Heart left ventricle (tissue), 16 donors: Measurements from ENCODE around the gene DLX5. TPM values are rescaled to one million over a fixed set of nuclear protein-coding genes. Genes with fewer than 3 reads are reported as not detected.

Experiments used
- ATAC-seq, 4 donors: fragments of 200-7000 bp; cut with Tn5 transposase; one replicate each; pipeline ENCODE4 v1.9.1; 2020 to 2022; ENCODE audit warnings: moderate library complexity in 4 of 4, mild to moderate bottlenecking in 3 of 4, moderate number of reproducible peaks in 1 of 4
- DNase-seq, 5 donors: peaks; one replicate each; pipeline ENCODE4 v3.0.0-alpha.2; 2020
- H3K27ac ChIP-seq, 12 donors: fragments of 200-600 bp; sonication (generic) in 4 of 12; one replicate each; pipeline versions ENCODE4 v1.5.0 to v1.8.0; 2016 to 2022; ENCODE audit warnings: mild to moderate bottlenecking in 2 of 12
- H3K27me3 ChIP-seq, 9 donors: fragments of 200-600 bp; sonication (generic) in 2 of 9; one replicate each; pipeline versions ENCODE4 v1.5.1 to v1.8.0; 2016 to 2022; ENCODE audit warnings: mild to moderate bottlenecking in 3 of 9
- H3K36me3 ChIP-seq, 9 donors: fragments of 200-600 bp; sonication (generic) in 2 of 9; one replicate each; pipeline versions ENCODE4 v1.5.0 to v1.8.0; 2018 to 2022; ENCODE audit warnings: mild to moderate bottlenecking in 2 of 9
- H3K4me1 ChIP-seq, 12 donors: fragments of 200-600 bp; sonication (generic) in 4 of 12; one replicate each; pipeline versions ENCODE4 v1.5.0 to v1.8.0; 2016 to 2022; ENCODE audit warnings: mild to moderate bottlenecking in 3 of 12
- H3K4me3 ChIP-seq, 12 donors: fragments of 200-600 bp; sonication (generic) in 4 of 12; one replicate each; pipeline versions ENCODE4 v1.5.0 to v1.8.0; 2017 to 2022; ENCODE audit warnings: mild to moderate bottlenecking in 9 of 12, moderate library complexity in 4 of 12
- H3K9me3 ChIP-seq, 12 donors: fragments of 200-600 bp; sonication (generic) in 4 of 12; one replicate each; pipeline versions ENCODE4 v1.5.0 to v1.8.0; 2016 to 2022; ENCODE audit warnings: mild to moderate bottlenecking in 1 of 12
- CTCF ChIP-seq, 12 donors: fragments of 200-600 bp; sonication (generic) in 4 of 12; IDR thresholded peaks; one replicate each; pipeline versions ENCODE4 v1.5.0 to v1.8.0; 2018 to 2022; ENCODE audit warnings: antibody characterized with exemption in 12 of 12, mild to moderate bottlenecking in 5 of 12
- POLR2A ChIP-seq, 2 donors: fragments of 450-650 bp; IDR thresholded peaks; one replicate each; pipeline ENCODE4 v1.6.1; 2017; ENCODE audit warnings: antibody characterized with exemption in 2 of 2, mild to moderate bottlenecking in 2 of 2, moderate library complexity in 2 of 2
- WGBS, 4 donors: extraction: QIAGEN DNeasy Blood & Tissue Kit in 2 of 4; methylation state at CpG; one replicate each; pipeline versions ENCODE4 v1.1.5 to v1.1.7; 2013 to 2018; 5-methylcytosine and 5-hydroxymethylcytosine counted together
- intact Hi-C, 10 donors: fragments of 100-400 bp; cut with DNase I; formaldehyde crosslinking; loops; one replicate each; pipeline versions ENCODE4 v1.11.1 to v1.14.2; 2022
- polyA plus RNA-seq, 2 donors: library from polyadenylated mRNA; stranded (reverse); fragments of 200-250 nt; gene quantifications; one replicate each; pipeline ENCODE4 v1.2.3, GENCODE V29; 2013
- total RNA-seq, 9 donors: library from RNA; depleted of rRNA in 2 of 9; stranded (reverse); fragments of >200 nt in 2 of 9; fragmentation: NEBNext Ultra II Directional in 3 of 9; extraction: Animal tissue kit (Norgen Biotek cat#: 25700) in 3 of 9; gene quantifications; one replicate each; pipeline versions ENCODE4 v1.1.0 to v1.2.4, GENCODE V29; 2016 to 2023
- donor health status: ischemic (EF 13 %, LVEDD 7.1; RV severe dilation, severe dysfunction).
- donor health status: healthy with polysubstance abuse.
- donor health status: DM: no; HTN: yes; CAD: no.
- donor health status: DM: no; HTN: no; CAD: no.
- donor health status: ischemic (EF 25% LVEDD 6.9; RV normal size, moderate dysfunction).
- donor health status: ischemic (EF 25% LVEDD 5.7; RV mildly dilated, moderate dysfunction).
- donor health status: healthy.
- donor health status: DM: yes; HTN: yes; CAD: no.
- donor health status: ischemic (EF 35%, LVEDD 5.7; RV mildly dilated, moderate dysfunction).
- donor health status: nonischemic (EF 11% LVEDD 7.7; RV severe dilation, severe dysfunction).
- donor health status: DM: yes; HTN: yes; CAD: no.
- donor health status: PGD.
- donor health status: ischemic (EF 29% LVEDD 5.4; RV normal size, mild dysfunction).
- donor health status: nonischemic (EF 23%, LVEDD 6.1; RV moderate dilation, normal function).

The DLX5 gene
- total and polyA plus RNA-seq, 11 donors: 0.08 to 0.27 (median 0.24) TPM; not detected in 7

GRCh38 chr7:96979551-96980276 is 44.9 kb downstream of the DLX5 start:
- intact Hi-C loops: no loop called here
- TF ChIP-seq POLR2A (IDR thresholded peaks at IDR 0.05) (no peak), CTCF (IDR thresholded peaks at IDR 0.05) (no peak)
- Histone ChIP-seq H3K27me3 (peaks cover 0 to 48% (median 3%) of the 10 kb centered on the region in 9 donors), H3K9me3 (no peaks in the 10 kb centered on the region), H3K4me1 (no peaks in the 10 kb centered on the region), H3K4me3 (no peak overlapping the region), H3K27ac (no peak overlapping the region), H3K36me3 (no peaks in the 10 kb centered on the region)
- WGBS, 4 donors: 79 to 100% (median 91%) methylated on average over 1 to 2 of the region's 2 CpGs
- DNase-seq (no peak), ATAC-seq (no peak)

GRCh38 chr7:96977445-96977844 is 47.2 kb downstream of the DLX5 start:
- Histone ChIP-seq H3K4me1 (no peaks in the 10 kb centered on the region), H3K4me3 (no peak overlapping the region), H3K27me3 (peaks cover 0 to 44% (median 0%) of the 10 kb centered on the region in 9 donors), H3K27ac (no peak overlapping the region), H3K36me3 (no peaks in the 10 kb centered on the region), H3K9me3 (no peaks in the 10 kb centered on the region)
- DNase-seq: no peak
- no peak for TF ChIP-seq POLR2A (IDR thresholded peaks at IDR 0.05)
- no peak for TF ChIP-seq CTCF (IDR thresholded peaks at IDR 0.05)
- intact Hi-C loops: no loop called here
- no peak for ATAC-seq

- no peak for TF ChIP-seq POLR2A (IDR thresholded peaks at IDR 0.05)
- no peak for TF ChIP-seq CTCF (IDR thresholded peaks at IDR 0.05)
- intact Hi-C loops: no loop called here
- Histone ChIP-seq H3K9me3 (no peaks in the 10 kb centered on the region), H3K27me3 (peaks cover 0 to 44% (median 0%) of the 10 kb centered on the region in 9 donors), H3K4me3 (no peak overlapping the region), H3K4me1 (no peaks in the 10 kb centered on the region), H3K36me3 (no peaks in the 10 kb centered on the region), H3K27ac (no peak overlapping the region)
- no peak for ATAC-seq
- no peak for DNase-seq
- 45 to 64% (median 48%) methylated on average over 2 of the region's 2 CpGs for WGBS, 4 donors
Observed at GRCh38 chr7:96976106-96976505, 48.5 kb downstream of the DLX5 start.

- WGBS, 4 donors: 44 to 54% (median 48%) methylated on average over 2 of the region's 2 CpGs
- Histone ChIP-seq H3K36me3 (no peaks in the 10 kb centered on the region), H3K27ac (no peak overlapping the region), H3K27me3 (peaks cover 0 to 45% (median 3%) of the 10 kb centered on the region in 9 donors), H3K4me1 (no peaks in the 10 kb centered on the region), H3K4me3 (no peak overlapping the region), H3K9me3 (no peaks in the 10 kb centered on the region)
- no peak for DNase-seq
- intact Hi-C loops: no loop called here
- no peak for TF ChIP-seq POLR2A (IDR thresholded peaks at IDR 0.05)
- no peak for TF ChIP-seq CTCF (IDR thresholded peaks at IDR 0.05)
- ATAC-seq: no peak
Observed at GRCh38 chr7:96973986-96974385, 50.6 kb downstream of the DLX5 start.
